ENCODE measurements around the gene DCDC2C.

DCDC2C gene

DNA sequence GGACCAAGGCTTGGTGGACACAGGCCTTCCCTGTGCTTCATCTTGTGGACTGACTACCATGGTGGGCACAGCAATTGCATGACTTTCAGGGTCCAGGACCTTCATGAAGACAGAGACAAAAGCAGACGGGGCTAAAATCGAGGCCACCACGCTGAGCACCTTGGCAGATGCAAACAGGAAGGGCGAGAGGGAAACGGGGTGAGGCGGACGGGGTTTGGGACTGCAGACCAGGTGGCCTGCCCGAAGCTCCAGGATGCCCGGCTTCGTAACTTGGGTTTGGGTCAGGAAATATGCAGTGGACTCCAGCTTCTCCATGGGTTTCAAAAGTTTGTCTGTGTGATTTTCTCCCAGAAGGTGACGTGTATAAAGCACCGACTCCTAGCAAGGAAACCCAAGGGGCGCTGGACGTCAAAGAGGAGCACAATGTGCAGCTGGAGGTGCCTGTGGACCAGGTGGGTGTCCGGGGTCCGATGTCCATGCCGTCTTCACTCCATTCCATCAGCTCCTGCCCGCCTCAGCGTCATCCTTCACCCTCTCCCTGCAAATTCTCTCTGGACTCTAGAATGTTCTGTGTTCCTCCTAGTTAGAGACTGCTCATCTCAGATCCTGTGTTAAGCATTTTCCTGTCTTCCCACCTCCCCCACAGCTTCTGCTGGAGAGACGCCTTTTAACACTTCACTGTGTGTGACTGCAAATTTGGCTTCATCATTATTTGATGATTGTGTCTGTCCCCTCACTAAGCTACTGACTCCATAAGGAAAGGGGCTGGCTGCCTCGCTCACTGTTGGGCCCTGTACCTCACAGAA is 65.8 kb downstream of the DCDC2C start:
- Histone ChIP-seq H3K4me1 (ENCODE audit: control insufficient read depth in 1 of 2, insufficient read depth in 2 of 2, low read length in 2 of 2) (no peaks in the 10 kb centered on the region), H3K9me3 (ENCODE audit: control insufficient read depth in 1 of 2, low read length in 2 of 2) (no peaks in the 10 kb centered on the region), H3K27ac (ENCODE audit: low read length) (no peak overlapping the region), H3K27me3 (ENCODE audit: low read depth, low read length) (no peaks in the 10 kb centered on the region), H3K36me3 (ENCODE audit: control insufficient read depth in 1 of 2, insufficient read depth in 2 of 2, low read length in 2 of 2) (no peaks in the 10 kb centered on the region), H3K4me3 (ENCODE audit: low read depth in 1 of 2, low read length in 2 of 2) (no peak overlapping the region)

DNA sequence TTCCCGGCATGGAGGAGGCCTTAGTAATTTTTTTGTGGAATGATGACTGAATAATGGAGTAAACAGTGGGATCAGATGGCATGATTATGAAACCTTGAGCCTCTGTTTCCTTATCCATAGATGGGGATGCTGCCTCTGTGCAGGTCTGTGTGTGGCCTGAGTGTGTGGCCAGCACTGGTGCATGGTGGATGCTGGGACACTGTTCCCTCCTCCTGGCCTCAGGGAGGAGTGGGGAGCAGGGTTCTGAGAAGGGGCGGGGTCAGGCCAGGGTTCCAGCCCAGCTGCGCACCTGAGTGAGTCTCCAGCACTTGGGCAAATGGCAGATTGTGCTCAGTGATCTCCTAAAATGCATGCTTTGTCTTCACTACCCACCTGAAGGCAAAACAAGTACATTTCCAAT is 66.4 kb downstream of the DCDC2C start:
- Histone ChIP-seq H3K4me1 (ENCODE audit: control insufficient read depth in 1 of 2, insufficient read depth in 2 of 2, low read length in 2 of 2) (no peaks in the 10 kb centered on the region), H3K4me3 (ENCODE audit: low read depth in 1 of 2, low read length in 2 of 2) (no peak overlapping the region)

DNA sequence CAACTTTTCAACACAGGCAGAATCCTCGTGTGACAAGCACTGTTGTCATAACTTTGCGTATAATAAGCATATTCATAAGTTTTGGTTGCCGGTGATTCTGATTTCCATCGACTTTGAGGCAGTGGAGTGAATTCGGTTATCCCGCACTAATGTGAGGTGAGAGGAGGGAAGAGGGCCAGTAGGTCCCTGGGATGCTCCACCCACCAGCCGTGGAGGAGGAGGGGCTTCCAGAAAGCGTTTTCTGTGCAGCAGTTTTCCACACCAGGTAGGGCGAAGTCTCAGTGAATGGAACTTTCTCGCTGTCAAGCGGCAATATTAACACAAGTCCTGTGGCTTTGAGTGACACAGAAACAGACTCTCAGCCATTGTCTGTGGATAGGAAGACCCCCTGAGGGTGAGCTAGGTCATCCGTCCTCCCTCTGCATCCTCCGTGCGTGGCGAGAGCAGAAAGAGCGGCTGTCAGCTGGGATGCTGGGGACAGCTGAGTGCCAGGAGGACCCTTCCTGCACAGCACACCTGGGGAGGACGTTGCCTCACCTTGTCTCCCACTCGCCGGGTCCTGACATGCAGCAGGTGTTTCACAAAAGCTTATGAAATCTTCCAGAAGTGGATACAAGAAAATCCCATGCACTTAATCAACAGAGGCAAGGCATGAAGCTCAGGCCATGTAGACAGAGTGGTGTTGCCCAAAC is 67.5 kb downstream of the DCDC2C start:
- Histone ChIP-seq H3K4me1 (ENCODE audit: control insufficient read depth in 1 of 2, insufficient read depth in 2 of 2, low read length in 2 of 2) (no peaks in the 10 kb centered on the region), H3K27me3 (ENCODE audit: low read depth, low read length) (no peaks in the 10 kb centered on the region), H3K27ac (ENCODE audit: low read length) (no peak overlapping the region), H3K4me3 (ENCODE audit: low read depth in 1 of 2, low read length in 2 of 2) (no peak overlapping the region), H3K9me3 (ENCODE audit: control insufficient read depth in 1 of 2, low read length in 2 of 2) (no peaks in the 10 kb centered on the region), H3K36me3 (ENCODE audit: control insufficient read depth in 1 of 2, insufficient read depth in 2 of 2, low read length in 2 of 2) (no peaks in the 10 kb centered on the region)

More for the DNA sequence above, 66.4 kb downstream of the DCDC2C start:
- Histone ChIP-seq H3K27ac (ENCODE audit: low read length) (no peak overlapping the region), H3K27me3 (ENCODE audit: low read depth, low read length) (no peaks in the 10 kb centered on the region), H3K36me3 (ENCODE audit: control insufficient read depth in 1 of 2, insufficient read depth in 2 of 2, low read length in 2 of 2) (no peaks in the 10 kb centered on the region), H3K9me3 (ENCODE audit: control insufficient read depth in 1 of 2, low read length in 2 of 2) (no peaks in the 10 kb centered on the region)

GRCh38 chr2:3771576-3771975 is 68.2 kb downstream of the DCDC2C start:
- Histone ChIP-seq H3K9me3 (ENCODE audit: control insufficient read depth in 1 of 2, low read length in 2 of 2) (no peaks in the 10 kb centered on the region), H3K4me1 (ENCODE audit: control insufficient read depth in 1 of 2, insufficient read depth in 2 of 2, low read length in 2 of 2) (no peaks in the 10 kb centered on the region), H3K27me3 (ENCODE audit: low read depth, low read length) (no peaks in the 10 kb centered on the region), H3K36me3 (ENCODE audit: control insufficient read depth in 1 of 2, insufficient read depth in 2 of 2, low read length in 2 of 2) (no peaks in the 10 kb centered on the region), H3K27ac (ENCODE audit: low read length) (no peak overlapping the region), H3K4me3 (ENCODE audit: low read depth in 1 of 2, low read length in 2 of 2) (no peak overlapping the region)

GRCh38 chr2:3774336-3774735 is 71.0 kb downstream of the DCDC2C start:
- Histone ChIP-seq H3K27me3 (ENCODE audit: low read depth, low read length) (no peaks in the 10 kb centered on the region), H3K36me3 (ENCODE audit: control insufficient read depth in 1 of 2, insufficient read depth in 2 of 2, low read length in 2 of 2) (no peaks in the 10 kb centered on the region), H3K4me1 (ENCODE audit: control insufficient read depth in 1 of 2, insufficient read depth in 2 of 2, low read length in 2 of 2) (no peaks in the 10 kb centered on the region), H3K4me3 (ENCODE audit: low read depth in 1 of 2, low read length in 2 of 2) (no peak overlapping the region), H3K9me3 (ENCODE audit: control insufficient read depth in 1 of 2, low read length in 2 of 2) (no peaks in the 10 kb centered on the region), H3K27ac (ENCODE audit: low read length) (no peak overlapping the region)

DNA sequence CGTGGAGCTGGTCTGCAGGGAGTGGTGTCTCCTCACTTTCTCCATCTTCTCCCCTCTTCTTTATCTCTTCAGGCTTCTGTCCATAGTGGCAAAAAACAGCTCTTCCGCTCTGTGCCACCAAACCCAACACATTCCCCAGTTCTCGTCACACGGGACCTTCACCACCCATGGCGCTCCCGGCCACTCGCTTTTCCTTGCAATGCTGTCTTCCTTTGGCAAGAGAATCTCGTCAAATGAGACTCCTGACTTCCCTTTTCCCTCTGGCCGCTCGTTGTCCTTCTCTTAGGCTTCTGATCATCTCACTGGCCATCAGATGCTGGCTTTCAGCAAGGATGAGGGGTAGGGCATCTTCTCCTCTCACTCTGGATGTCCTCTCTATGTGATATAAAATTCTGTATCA is 72.9 kb downstream of the DCDC2C start:
- H3K4me3 ChIP-seq (ENCODE audit: low read depth in 1 of 2, low read length in 2 of 2): no peak overlapping the region
- H3K4me1 ChIP-seq (ENCODE audit: control insufficient read depth in 1 of 2, insufficient read depth in 2 of 2, low read length in 2 of 2): no peaks in the 10 kb centered on the region
- no peak overlapping the region for H3K27ac ChIP-seq (ENCODE audit: low read length)
- H3K27me3 ChIP-seq (ENCODE audit: low read depth, low read length): no peaks in the 10 kb centered on the region
- H3K36me3 ChIP-seq (ENCODE audit: control insufficient read depth in 1 of 2, insufficient read depth in 2 of 2, low read length in 2 of 2): no peaks in the 10 kb centered on the region
- H3K9me3 ChIP-seq (ENCODE audit: control insufficient read depth in 1 of 2, low read length in 2 of 2): no peaks in the 10 kb centered on the region

DNA sequence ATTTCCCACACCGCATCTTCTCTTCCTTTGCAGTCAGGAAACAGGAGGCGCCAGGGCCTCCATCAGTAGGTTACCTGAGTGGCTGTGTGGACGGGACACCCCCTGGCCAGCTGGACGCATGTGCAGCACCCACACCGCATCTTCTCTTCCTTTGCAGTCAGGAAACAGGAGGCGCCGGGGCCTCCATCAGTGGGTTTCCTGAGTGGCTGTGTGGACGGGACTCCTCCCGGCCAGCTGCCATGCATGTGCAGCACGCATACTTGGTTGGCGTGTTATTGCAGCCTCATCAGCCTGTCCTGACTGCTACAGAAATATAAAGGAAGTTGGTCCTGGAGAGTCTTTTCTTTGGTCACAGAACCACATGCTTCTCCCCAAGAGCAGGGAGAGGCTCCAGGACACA is 74.6 kb downstream of the DCDC2C start:
- H3K36me3 ChIP-seq (ENCODE audit: control insufficient read depth in 1 of 2, insufficient read depth in 2 of 2, low read length in 2 of 2): no peaks in the 10 kb centered on the region
- H3K9me3 ChIP-seq (ENCODE audit: control insufficient read depth in 1 of 2, low read length in 2 of 2): no peaks in the 10 kb centered on the region
- H3K27ac ChIP-seq (ENCODE audit: low read length): no peak overlapping the region
- H3K27me3 ChIP-seq (ENCODE audit: low read depth, low read length): no peaks in the 10 kb centered on the region
- H3K4me3 ChIP-seq (ENCODE audit: low read depth in 1 of 2, low read length in 2 of 2): no peak overlapping the region
- no peaks in the 10 kb centered on the region for H3K4me1 ChIP-seq (ENCODE audit: control insufficient read depth in 1 of 2, insufficient read depth in 2 of 2, low read length in 2 of 2)

DNA sequence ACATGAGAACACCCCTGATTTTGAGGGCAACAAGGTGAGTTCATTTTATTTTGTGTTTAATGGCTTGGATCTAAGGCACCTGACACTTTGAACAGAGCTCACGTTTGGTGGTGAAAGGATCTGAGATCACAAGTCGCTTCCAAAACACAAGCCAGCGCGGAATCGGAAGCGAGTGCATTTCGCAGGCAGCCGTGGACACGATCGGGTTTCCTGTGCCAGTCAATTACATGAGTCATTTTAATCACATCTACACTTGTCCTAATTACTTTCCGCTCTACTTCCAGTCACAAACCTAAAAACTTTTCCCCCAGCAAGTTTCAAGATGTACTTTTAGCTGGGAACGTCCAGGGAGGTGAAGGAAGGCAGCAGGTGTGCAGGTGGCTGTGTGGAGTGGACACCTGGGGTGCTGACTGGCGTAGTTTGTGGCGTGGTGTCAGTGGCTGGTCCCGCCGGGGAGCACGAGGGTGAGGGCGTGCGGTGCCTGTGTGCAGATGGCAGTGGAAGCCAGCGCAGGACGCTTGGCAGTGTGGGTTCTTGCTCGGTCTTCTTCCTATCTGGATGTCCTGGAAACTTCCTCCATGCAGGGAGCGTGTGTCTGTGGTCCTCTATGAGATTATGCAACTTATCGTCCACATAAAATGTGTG is 75.6 kb downstream of the DCDC2C start:
- H3K36me3 ChIP-seq (ENCODE audit: control insufficient read depth in 1 of 2, insufficient read depth in 2 of 2, low read length in 2 of 2): no peaks in the 10 kb centered on the region
- no peak overlapping the region for H3K27ac ChIP-seq (ENCODE audit: low read length)
- H3K4me1 ChIP-seq (ENCODE audit: control insufficient read depth in 1 of 2, insufficient read depth in 2 of 2, low read length in 2 of 2): no peaks in the 10 kb centered on the region
- H3K4me3 ChIP-seq (ENCODE audit: low read depth in 1 of 2, low read length in 2 of 2): no peak overlapping the region
- no peaks in the 10 kb centered on the region for H3K9me3 ChIP-seq (ENCODE audit: control insufficient read depth in 1 of 2, low read length in 2 of 2)
- no peaks in the 10 kb centered on the region for H3K27me3 ChIP-seq (ENCODE audit: low read depth, low read length)

GRCh38 chr2:3779496-3780049 is 76.2 kb downstream of the DCDC2C start:
- Histone ChIP-seq H3K4me1 (ENCODE audit: control insufficient read depth in 1 of 2, insufficient read depth in 2 of 2, low read length in 2 of 2) (no peaks in the 10 kb centered on the region), H3K27me3 (ENCODE audit: low read depth, low read length) (no peaks in the 10 kb centered on the region), H3K36me3 (ENCODE audit: control insufficient read depth in 1 of 2, insufficient read depth in 2 of 2, low read length in 2 of 2) (no peaks in the 10 kb centered on the region), H3K9me3 (ENCODE audit: control insufficient read depth in 1 of 2, low read length in 2 of 2) (no peaks in the 10 kb centered on the region), H3K27ac (ENCODE audit: low read length) (no peak overlapping the region), H3K4me3 (ENCODE audit: low read depth in 1 of 2, low read length in 2 of 2) (no peak overlapping the region)

DNA sequence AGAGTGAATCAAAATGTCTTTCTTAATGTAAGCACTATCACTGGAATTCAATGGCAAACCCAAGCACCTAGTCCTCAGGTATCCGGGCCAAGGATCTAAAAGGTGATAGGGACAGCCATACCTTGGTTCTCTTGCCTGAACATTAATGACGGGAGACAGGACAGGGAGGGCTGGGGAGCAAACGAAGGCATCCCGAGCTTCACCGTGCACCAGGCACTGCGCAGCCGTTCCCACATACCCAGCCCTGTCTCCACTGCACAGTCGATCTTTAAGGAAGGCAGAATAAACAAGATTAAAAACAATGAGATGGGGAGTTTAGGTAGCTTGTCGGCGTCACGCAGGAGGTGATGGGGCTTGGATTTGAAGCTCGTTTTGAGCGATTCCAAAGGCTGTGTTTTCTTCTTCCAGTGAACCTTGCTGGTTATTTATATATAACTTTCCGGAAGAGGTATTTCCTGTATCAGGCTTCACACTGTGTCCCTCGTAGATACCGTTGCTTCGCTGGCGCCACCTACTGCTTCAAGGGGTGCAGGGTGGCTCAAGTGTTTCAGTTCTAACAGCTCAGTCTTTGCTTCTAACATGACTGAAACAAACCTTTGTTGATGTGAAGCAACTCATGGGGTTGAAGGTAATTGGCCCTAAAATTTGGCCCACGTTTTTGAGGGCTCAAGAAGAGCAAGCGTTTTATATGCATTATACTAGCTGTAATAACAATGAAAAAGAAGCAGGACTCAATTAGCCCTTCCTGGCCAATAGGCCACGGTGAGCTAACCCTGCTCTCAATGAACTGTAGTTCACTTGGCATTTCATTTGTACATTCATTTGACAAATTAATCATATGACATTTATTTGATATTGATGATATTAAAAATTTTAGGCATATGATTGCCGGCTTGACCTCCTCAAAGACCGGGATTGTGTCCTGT is 77.4 kb downstream of the DCDC2C start:
- peak overlapping the region in 1 of 2 donors; percentile 5 for H3K4me3 ChIP-seq (ENCODE audit: low read depth in 1 of 2, low read length in 2 of 2)
- no peaks in the 10 kb centered on the region for H3K4me1 ChIP-seq (ENCODE audit: control insufficient read depth in 1 of 2, insufficient read depth in 2 of 2, low read length in 2 of 2)
- H3K9me3 ChIP-seq (ENCODE audit: control insufficient read depth in 1 of 2, low read length in 2 of 2): no peaks in the 10 kb centered on the region
- no peak overlapping the region for H3K27ac ChIP-seq (ENCODE audit: low read length)
- no peaks in the 10 kb centered on the region for H3K27me3 ChIP-seq (ENCODE audit: low read depth, low read length)
- no peaks in the 10 kb centered on the region for H3K36me3 ChIP-seq (ENCODE audit: control insufficient read depth in 1 of 2, insufficient read depth in 2 of 2, low read length in 2 of 2)

Data from muscle layer of duodenum (tissue), 2 donors.